ENCODE measurements around the gene CATSPER3.

Gene CATSPER3

GRCh38 chr5:135051872-135052271, 84.2 kb downstream of the CATSPER3 start:
- TF ChIP-seq POLR2AphosphoS5 (IDR thresholded peaks at IDR 0.05; ENCODE audit: low read depth, low read length) (no peak), POLR2A (IDR thresholded peaks at IDR 0.05; ENCODE audit: low read depth, low read length) (no peak), TAF1 (IDR thresholded peaks at IDR 0.05; ENCODE audit: borderline replicate concordance, low read depth, low read length) (no peak)
- FAIRE-seq: no peak
- no peak for DNase-seq (ENCODE audit: insufficient read length)

GRCh38 chr5:135052511-135053145, 84.9 kb downstream of the CATSPER3 start:
- no peak for TF ChIP-seq TAF1 (IDR thresholded peaks at IDR 0.05; ENCODE audit: borderline replicate concordance, low read depth, low read length)
- TF ChIP-seq POLR2A (IDR thresholded peaks at IDR 0.05; ENCODE audit: low read depth, low read length): no peak
- TF ChIP-seq POLR2AphosphoS5 (IDR thresholded peaks at IDR 0.05; ENCODE audit: low read depth, low read length): no peak
- DNase-seq (ENCODE audit: insufficient read length): no peak
- no peak for FAIRE-seq

- TF ChIP-seq TAF1 (IDR thresholded peaks at IDR 0.05; ENCODE audit: borderline replicate concordance, low read depth, low read length) (no peak), POLR2AphosphoS5 (IDR thresholded peaks at IDR 0.05; ENCODE audit: low read depth, low read length) (no peak), POLR2A (IDR thresholded peaks at IDR 0.05; ENCODE audit: low read depth, low read length) (no peak)
- DNase-seq (ENCODE audit: insufficient read length) (no peak), FAIRE-seq (peak; percentile 87)
Measured at GRCh38 chr5:135053278-135053677, 85.6 kb downstream of the CATSPER3 start.

- TF ChIP-seq TAF1 (IDR thresholded peaks at IDR 0.05; ENCODE audit: borderline replicate concordance, low read depth, low read length): no peak
- TF ChIP-seq POLR2A (IDR thresholded peaks at IDR 0.05; ENCODE audit: low read depth, low read length): no peak
- no peak for TF ChIP-seq POLR2AphosphoS5 (IDR thresholded peaks at IDR 0.05; ENCODE audit: low read depth, low read length)
- FAIRE-seq (no peak), DNase-seq (ENCODE audit: insufficient read length) (no peak)
Measured at GRCh38 chr5:135053989-135054388, 86.3 kb downstream of the CATSPER3 start.

GRCh38 chr5:135054546-135054945, 86.8 kb downstream of the CATSPER3 start:
- no peak for FAIRE-seq
- TF ChIP-seq POLR2A (IDR thresholded peaks at IDR 0.05; ENCODE audit: low read depth, low read length) (no peak), POLR2AphosphoS5 (IDR thresholded peaks at IDR 0.05; ENCODE audit: low read depth, low read length) (no peak), TAF1 (IDR thresholded peaks at IDR 0.05; ENCODE audit: borderline replicate concordance, low read depth, low read length) (no peak)
- DNase-seq (ENCODE audit: insufficient read length): no peak

GRCh38 chr5:135055396-135055795, 87.7 kb downstream of the CATSPER3 start:
- FAIRE-seq (no peak), DNase-seq (ENCODE audit: insufficient read length) (no peak)
- no peak for TF ChIP-seq TAF1 (IDR thresholded peaks at IDR 0.05; ENCODE audit: borderline replicate concordance, low read depth, low read length)
- no peak for TF ChIP-seq POLR2A (IDR thresholded peaks at IDR 0.05; ENCODE audit: low read depth, low read length)
- no peak for TF ChIP-seq POLR2AphosphoS5 (IDR thresholded peaks at IDR 0.05; ENCODE audit: low read depth, low read length)

- no peak for FAIRE-seq
Measured at GRCh38 chr5:135056316-135057030, 88.8 kb downstream of the CATSPER3 start.

GRCh38 chr5:135057233-135057632, 89.5 kb downstream of the CATSPER3 start:
- no peak for TF ChIP-seq TAF1 (IDR thresholded peaks at IDR 0.05; ENCODE audit: borderline replicate concordance, low read depth, low read length)
- TF ChIP-seq POLR2AphosphoS5 (IDR thresholded peaks at IDR 0.05; ENCODE audit: low read depth, low read length): no peak
- no peak for FAIRE-seq
- DNase-seq (ENCODE audit: insufficient read length): no peak

More at GRCh38 chr5:135056316-135057030, 88.8 kb downstream of the CATSPER3 start:
- DNase-seq (ENCODE audit: insufficient read length): no peak
- no peak for TF ChIP-seq TAF1 (IDR thresholded peaks at IDR 0.05; ENCODE audit: borderline replicate concordance, low read depth, low read length)

- FAIRE-seq (no peak), DNase-seq (ENCODE audit: insufficient read length) (no peak)
- no peak for TF ChIP-seq POLR2A (IDR thresholded peaks at IDR 0.05; ENCODE audit: low read depth, low read length)
Measured at GRCh38 chr5:135058331-135058732, 90.6 kb downstream of the CATSPER3 start.

- DNase-seq (ENCODE audit: insufficient read length) (no peak), FAIRE-seq (no peak)
- no peak for TF ChIP-seq TAF1 (IDR thresholded peaks at IDR 0.05; ENCODE audit: borderline replicate concordance, low read depth, low read length)
- TF ChIP-seq POLR2AphosphoS5 (IDR thresholded peaks at IDR 0.05; ENCODE audit: low read depth, low read length): no peak
- no peak for TF ChIP-seq POLR2A (IDR thresholded peaks at IDR 0.05; ENCODE audit: low read depth, low read length)
Measured at GRCh38 chr5:135059000-135059923, 91.6 kb downstream of the CATSPER3 start.

- no peak for TF ChIP-seq TAF1 (IDR thresholded peaks at IDR 0.05; ENCODE audit: borderline replicate concordance, low read depth, low read length)
- no peak for TF ChIP-seq POLR2AphosphoS5 (IDR thresholded peaks at IDR 0.05; ENCODE audit: low read depth, low read length)
- TF ChIP-seq POLR2A (IDR thresholded peaks at IDR 0.05; ENCODE audit: low read depth, low read length): no peak
- FAIRE-seq (no peak), DNase-seq (ENCODE audit: insufficient read length) (no peak)
Measured at GRCh38 chr5:135060021-135060420, 92.3 kb downstream of the CATSPER3 start.

Measured in GM12892 (cell line).